ENCODE data around the gene DENND2C.

DNA sequence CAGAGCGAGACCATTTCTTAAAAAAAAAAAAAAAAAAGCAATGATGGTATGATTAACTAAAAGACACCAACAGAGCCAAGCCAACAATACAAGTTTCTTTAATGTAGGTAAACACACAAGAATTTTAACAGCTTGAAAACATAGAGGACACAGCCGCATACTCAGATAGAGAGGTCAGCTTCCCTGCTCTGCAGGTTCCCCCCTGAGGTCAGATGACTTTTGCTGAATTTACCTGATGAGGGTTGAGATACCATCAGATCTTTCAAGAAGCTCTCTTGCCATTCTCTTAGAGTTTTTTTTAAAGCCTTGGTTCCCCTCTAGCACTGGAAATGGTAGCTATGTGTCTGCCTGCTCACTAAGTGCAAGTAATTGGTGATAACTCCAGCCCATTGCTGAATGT, 119.5 kb downstream of the DENND2C start:
- TF ChIP-seq, protein P1, sequence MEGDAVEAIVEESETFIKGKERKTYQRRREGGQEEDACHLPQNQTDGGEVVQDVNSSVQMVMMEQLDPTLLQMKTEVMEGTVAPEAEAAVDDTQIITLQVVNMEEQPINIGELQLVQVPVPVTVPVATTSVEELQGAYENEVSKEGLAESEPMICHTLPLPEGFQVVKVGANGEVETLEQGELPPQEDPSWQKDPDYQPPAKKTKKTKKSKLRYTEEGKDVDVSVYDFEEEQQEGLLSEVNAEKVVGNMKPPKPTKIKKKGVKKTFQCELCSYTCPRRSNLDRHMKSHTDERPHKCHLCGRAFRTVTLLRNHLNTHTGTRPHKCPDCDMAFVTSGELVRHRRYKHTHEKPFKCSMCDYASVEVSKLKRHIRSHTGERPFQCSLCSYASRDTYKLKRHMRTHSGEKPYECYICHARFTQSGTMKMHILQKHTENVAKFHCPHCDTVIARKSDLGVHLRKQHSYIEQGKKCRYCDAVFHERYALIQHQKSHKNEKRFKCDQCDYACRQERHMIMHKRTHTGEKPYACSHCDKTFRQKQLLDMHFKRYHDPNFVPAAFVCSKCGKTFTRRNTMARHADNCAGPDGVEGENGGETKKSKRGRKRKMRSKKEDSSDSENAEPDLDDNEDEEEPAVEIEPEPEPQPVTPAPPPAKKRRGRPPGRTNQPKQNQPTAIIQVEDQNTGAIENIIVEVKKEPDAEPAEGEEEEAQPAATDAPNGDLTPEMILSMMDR (IDR thresholded peaks at IDR 0.05; ENCODE audit: insufficient read depth, low read length): no peak
- TF ChIP-seq GABPA (IDR thresholded peaks at IDR 0.05; ENCODE audit: low read depth) (no peak), POLR2AphosphoS5 (IDR thresholded peaks at IDR 0.05; ENCODE audit: low read depth) (no peak), SPI1 (IDR thresholded peaks at IDR 0.05; ENCODE audit: borderline replicate concordance, low read depth) (no peak)
- TF ChIP-seq, protein P2, sequence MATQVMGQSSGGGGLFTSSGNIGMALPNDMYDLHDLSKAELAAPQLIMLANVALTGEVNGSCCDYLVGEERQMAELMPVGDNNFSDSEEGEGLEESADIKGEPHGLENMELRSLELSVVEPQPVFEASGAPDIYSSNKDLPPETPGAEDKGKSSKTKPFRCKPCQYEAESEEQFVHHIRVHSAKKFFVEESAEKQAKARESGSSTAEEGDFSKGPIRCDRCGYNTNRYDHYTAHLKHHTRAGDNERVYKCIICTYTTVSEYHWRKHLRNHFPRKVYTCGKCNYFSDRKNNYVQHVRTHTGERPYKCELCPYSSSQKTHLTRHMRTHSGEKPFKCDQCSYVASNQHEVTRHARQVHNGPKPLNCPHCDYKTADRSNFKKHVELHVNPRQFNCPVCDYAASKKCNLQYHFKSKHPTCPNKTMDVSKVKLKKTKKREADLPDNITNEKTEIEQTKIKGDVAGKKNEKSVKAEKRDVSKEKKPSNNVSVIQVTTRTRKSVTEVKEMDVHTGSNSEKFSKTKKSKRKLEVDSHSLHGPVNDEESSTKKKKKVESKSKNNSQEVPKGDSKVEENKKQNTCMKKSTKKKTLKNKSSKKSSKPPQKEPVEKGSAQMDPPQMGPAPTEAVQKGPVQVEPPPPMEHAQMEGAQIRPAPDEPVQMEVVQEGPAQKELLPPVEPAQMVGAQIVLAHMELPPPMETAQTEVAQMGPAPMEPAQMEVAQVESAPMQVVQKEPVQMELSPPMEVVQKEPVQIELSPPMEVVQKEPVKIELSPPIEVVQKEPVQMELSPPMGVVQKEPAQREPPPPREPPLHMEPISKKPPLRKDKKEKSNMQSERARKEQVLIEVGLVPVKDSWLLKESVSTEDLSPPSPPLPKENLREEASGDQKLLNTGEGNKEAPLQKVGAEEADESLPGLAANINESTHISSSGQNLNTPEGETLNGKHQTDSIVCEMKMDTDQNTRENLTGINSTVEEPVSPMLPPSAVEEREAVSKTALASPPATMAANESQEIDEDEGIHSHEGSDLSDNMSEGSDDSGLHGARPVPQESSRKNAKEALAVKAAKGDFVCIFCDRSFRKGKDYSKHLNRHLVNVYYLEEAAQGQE (IDR thresholded peaks at IDR 0.05; ENCODE audit: insufficient replicate concordance, low read depth): no peak
